Adipocyte (in vitro differentiated cells): ENCODE data around the gene PLA2G6.

Experiments
- DNase-seq: peaks from one replicate; pipeline ENCODE4 v3.0.0-alpha.2; 2015; ENCODE audit warnings: low read depth
- H3K27me3 ChIP-seq: replicated peaks from 2 replicates; pipeline ENCODE4 v1.7.0; 2013; ENCODE audit warnings: mild to moderate bottlenecking, low read length, moderate library complexity; ENCODE audit not compliant: control insufficient read depth, insufficient read depth
- H3K36me3 ChIP-seq: 2 replicates; pipeline ENCODE4 v1.7.0; 2013; ENCODE audit warnings: low read length, mild to moderate bottlenecking, moderate library complexity; ENCODE audit not compliant: control insufficient read depth, insufficient read depth, severe bottlenecking
- H3K4me1 ChIP-seq: 2 replicates; pipeline ENCODE4 v1.7.0; 2013; ENCODE audit warnings: mild to moderate bottlenecking, low read length, moderate library complexity; ENCODE audit not compliant: control insufficient read depth, insufficient read depth
- H3K4me3 ChIP-seq: 2 replicates; pipeline ENCODE4 v1.7.0; 2013; ENCODE audit warnings: mild to moderate bottlenecking, low read length, moderate library complexity
- H3K9ac ChIP-seq: 2 replicates; pipeline ENCODE4 v1.7.0; 2013; ENCODE audit warnings: mild to moderate bottlenecking, low read length, moderate library complexity
- H3K9me3 ChIP-seq: 2 replicates; pipeline ENCODE4 v1.7.0; 2013; ENCODE audit warnings: mild to moderate bottlenecking, low read length, moderate library complexity; ENCODE audit not compliant: control insufficient read depth

The PLA2G6 gene

DNA sequence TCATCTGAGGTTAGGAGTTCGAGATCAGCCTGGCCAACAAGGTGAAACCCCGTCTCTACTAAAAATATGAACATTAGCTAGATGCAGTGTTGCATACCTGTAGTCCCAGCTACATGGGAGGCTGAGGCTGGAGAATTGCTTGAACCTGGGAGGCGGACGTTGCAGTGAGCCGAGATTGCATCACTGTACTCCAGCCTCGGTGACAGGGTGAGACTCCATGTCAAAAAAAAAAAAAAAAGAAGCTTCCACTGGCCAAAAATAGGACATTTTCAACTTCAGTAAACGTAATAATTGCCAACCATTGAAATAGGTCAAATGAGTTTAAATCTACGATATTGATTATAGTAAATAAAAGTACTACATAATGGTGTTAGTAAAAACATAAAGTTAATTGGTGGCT lies 78.0 kb downstream of the PLA2G6 start:
- no peaks in the 10 kb centered on the region for H3K9me3 ChIP-seq
- no peak for DNase-seq
- H3K36me3 ChIP-seq = no peaks in the 10 kb centered on the region
- H3K27me3 ChIP-seq = no peaks in the 10 kb centered on the region
- no peak overlapping the region for H3K9ac ChIP-seq
- H3K4me3 ChIP-seq = no peak overlapping the region
- H3K4me1 ChIP-seq = peaks cover 8% of the 10 kb centered on the region

DNA sequence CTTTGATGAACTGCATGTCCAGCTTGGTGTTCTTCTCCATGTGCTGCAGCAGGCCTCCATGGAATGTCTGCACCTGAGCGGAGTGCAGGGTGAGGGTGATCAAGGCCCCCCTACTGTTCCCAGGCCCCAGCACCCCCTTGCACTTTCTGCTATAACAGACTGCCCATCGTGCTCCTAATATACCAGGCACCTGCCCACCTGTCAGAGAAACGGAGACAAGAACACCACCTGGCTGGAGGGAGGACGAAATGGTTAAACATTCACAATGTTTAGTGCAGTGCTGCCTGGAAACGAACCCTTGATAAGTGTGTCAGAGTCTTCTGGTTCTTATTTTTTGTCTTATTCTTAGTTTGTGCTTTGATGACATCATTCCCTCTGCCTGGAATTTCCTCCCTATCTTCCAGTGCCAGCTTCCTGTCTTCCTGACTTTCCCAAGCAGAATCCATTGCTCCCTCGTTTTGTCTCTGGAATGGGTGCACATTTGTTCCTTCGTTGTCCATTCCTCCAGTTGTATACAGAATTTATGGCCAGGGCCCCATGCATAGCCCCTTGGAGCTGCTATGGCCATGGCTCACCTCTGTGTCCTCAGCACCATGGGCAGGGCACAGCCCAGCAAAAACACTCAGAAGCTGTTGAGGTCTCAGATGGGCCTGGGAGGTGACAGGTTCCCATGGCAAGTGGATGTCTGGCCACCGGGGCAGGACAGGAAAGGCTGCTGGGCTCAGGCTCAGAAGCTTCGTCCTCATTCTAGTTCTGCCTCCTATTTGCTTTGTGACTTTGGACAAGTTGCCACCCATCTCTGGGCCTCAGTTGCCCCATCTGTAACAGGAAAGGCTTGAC lies 83.0 kb downstream of the PLA2G6 start:
- H3K9me3 ChIP-seq = no peaks in the 10 kb centered on the region
- H3K27me3 ChIP-seq = no peaks in the 10 kb centered on the region
- no peak overlapping the region for H3K4me3 ChIP-seq
- H3K4me1 ChIP-seq = peaks cover 9% of the 10 kb centered on the region
- H3K36me3 ChIP-seq = no peaks in the 10 kb centered on the region
- no peak overlapping the region for H3K9ac ChIP-seq
- DNase-seq = peak; percentile 14

DNA sequence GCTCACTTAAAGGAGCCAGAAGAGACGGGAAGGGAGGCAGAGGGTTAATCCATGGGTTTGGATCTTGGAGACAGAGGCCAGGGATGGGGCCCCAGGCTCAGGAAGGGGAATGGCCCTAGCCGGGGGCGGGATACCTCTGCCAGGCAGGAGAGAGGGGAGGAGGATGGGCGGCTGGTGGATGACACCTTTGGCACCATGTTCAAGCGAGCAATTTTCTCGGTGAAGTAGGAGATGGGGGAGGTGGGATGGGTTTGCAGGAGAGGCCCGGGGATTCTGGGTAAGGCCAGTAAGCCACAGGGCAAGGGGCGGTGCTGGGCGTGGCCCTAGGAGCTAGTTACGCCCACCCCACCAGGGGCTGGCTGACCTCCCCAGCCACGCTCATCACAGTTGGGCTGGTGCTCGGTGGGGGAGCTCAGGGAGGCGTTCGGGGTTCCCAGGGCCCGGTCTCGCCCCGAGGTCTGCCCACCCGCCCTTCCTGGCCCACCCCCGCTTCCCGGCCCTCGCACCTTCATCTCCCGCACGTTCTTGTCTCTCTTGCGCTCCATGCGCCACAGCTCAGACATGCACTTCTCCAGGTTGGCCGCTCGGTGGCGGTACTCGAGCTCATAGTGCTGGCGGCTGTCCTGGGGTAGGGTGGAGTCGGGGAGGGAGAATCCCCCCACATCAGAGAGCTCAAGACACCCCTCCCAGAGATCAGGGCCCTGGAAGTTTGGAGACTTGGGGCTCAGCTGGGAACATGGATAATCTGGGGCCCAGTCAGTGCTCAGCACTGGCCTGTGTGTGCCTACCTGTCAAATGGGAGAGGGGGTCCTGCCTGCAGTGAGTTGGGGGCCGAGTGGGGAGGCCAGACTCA lies 83.8 kb downstream of the PLA2G6 start:
- Histone ChIP-seq H3K27me3 (no peaks in the 10 kb centered on the region), H3K4me3 (no peak overlapping the region)

DNA sequence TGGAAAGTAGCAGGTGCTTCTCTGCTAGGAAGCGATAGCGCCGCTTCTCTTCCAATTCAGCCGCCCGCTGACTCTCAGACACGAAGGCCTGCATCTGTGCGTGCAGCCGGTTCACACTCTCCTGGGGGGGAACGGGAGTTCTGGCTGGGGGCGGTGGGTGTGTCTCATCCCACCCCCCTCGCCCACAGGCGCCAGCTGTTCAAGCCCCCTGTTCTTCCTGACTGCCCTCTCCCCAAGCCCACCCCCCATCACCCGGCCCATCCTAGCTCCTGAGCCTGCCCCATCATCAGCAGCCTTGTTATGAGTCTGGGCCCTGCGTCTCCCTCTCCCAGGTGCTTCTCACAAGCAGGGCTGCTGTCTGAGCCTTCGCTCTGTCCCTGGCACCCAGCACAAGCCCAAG lies 84.6 kb downstream of the PLA2G6 start:
- Histone ChIP-seq H3K4me1 (peaks cover 9% of the 10 kb centered on the region), H3K9ac (no peak overlapping the region), H3K9me3 (no peaks in the 10 kb centered on the region), H3K27me3 (no peaks in the 10 kb centered on the region), H3K4me3 (no peak overlapping the region), H3K36me3 (no peaks in the 10 kb centered on the region)
- no peak for DNase-seq

More for the DNA sequence above, 83.8 kb downstream of the PLA2G6 start:
- H3K9me3 ChIP-seq = no peaks in the 10 kb centered on the region
- H3K9ac ChIP-seq = no peak overlapping the region
- peaks cover 9% of the 10 kb centered on the region for H3K4me1 ChIP-seq
- DNase-seq = no peak
- no peaks in the 10 kb centered on the region for H3K36me3 ChIP-seq

DNA sequence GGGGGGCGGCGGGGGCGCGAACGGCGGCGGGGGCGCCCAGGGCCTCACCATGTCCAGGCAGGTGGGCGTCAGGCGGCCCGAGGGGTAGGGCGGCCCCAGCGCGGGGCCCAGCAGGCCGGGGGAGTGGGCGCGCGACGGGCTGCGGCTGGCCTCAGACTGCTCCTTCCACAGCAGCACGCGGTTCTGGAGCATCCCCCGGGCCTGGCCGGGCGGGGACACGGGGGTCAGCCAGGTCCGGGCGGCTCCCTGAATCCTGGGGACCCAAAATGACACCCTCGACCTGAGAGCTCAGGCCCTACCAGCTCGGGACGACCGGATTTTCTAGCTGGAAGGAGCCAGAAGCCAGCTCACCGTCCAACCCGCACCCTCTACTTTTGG lies 92.2 kb downstream of the PLA2G6 start:
- no peaks in the 10 kb centered on the region for H3K27me3 ChIP-seq
- H3K9me3 ChIP-seq = no peaks in the 10 kb centered on the region
- no peak overlapping the region for H3K4me3 ChIP-seq
- no peaks in the 10 kb centered on the region for H3K36me3 ChIP-seq
- DNase-seq = no peak
- H3K4me1 ChIP-seq = peaks cover 4% of the 10 kb centered on the region
- H3K9ac ChIP-seq = no peak overlapping the region

DNA sequence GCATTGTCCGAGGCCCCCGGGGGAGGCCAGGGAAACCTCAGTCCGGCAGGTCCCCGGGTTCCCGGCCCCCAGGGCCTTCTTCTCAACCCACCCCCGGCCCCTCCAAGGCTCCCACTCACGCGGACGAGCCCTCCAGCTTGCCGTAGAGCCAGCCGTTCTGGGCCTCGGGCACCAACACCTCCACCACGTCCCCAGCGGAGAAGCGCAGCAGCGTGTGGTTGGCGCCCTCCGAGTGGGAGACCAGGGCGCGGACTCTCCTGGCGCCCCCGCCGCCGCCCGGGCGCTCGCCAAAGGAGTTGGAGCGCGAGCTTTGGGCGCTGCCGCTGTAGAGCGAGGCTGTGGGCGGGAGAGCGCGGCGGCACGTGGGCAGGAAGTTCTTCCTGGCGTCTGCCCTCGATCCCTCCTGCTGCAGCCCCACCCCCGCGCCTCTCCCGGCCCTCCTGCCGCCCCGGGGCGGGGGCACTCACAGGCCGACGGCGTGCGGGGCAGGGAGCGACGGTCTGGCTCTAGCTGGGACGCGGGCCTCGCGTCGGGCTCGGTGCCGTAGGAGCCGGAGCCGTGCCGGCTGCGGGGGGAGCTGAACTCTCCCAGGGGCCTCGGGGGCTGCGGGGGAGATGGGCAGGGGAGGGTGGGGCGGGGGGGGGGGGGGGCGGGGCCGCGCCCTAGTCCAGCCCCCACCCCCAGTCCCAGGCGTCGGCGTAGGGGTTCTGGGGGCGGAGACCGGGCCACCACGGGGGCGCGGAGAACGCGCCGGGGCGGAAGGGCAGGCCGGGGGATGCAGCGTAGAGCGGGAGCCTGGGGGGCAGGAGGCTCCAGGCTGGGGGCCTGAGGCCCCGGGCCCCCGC lies 92.8 kb downstream of the PLA2G6 start:
- no peak for DNase-seq
- H3K9me3 ChIP-seq = no peaks in the 10 kb centered on the region
- no peaks in the 10 kb centered on the region for H3K27me3 ChIP-seq
- no peaks in the 10 kb centered on the region for H3K36me3 ChIP-seq
- peak overlapping the region; percentile 70 for H3K4me3 ChIP-seq
- H3K9ac ChIP-seq = peak overlapping the region; percentile 66
- H3K4me1 ChIP-seq = peaks cover 4% of the 10 kb centered on the region

DNA sequence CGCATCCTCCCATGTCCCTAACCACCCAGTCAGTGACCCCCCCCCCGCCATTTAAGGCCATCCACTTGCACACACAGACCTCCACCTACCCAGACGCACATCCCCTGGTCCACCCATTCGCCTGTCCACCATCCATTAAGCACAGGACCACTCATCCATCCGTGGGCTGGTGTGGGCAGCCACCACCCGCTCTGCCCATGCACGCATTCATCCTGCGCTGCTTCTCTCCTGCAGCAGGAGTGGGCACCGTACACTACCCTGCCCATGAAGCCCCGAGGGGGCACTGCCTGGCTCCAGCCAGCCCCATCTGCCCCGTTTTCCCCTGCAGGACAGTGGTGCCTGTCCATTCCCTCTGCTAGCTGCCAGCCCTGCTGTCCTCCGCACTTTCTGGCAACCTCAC lies 93.8 kb downstream of the PLA2G6 start:
- Histone ChIP-seq H3K4me3 (no peak overlapping the region), H3K27me3 (no peaks in the 10 kb centered on the region), H3K9ac (no peak overlapping the region), H3K36me3 (no peaks in the 10 kb centered on the region), H3K9me3 (no peaks in the 10 kb centered on the region), H3K4me1 (peaks cover 4% of the 10 kb centered on the region)
- no peak for DNase-seq

DNA sequence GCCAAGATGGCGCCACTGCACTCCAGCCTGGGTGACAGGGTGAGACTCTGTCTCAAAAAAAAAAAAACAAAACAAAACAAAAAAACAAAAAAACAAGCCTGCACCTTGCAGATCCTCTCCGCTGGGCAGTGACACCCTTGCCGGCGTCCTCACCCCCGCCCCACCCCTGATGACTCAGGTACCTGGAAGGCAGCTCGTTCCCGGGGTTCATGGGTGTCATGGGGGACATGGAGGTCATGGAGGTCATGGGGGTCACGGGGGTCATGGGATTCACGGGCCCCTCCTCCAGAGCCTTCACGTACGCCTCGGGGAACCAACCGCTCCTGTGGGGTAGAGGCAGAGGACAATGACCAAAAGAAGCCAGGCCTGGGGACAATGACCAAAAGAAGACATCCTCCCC lies 94.7 kb downstream of the PLA2G6 start:
- Histone ChIP-seq H3K36me3 (no peaks in the 10 kb centered on the region), H3K4me1 (peaks cover 4% of the 10 kb centered on the region), H3K9me3 (no peaks in the 10 kb centered on the region), H3K4me3 (no peak overlapping the region), H3K9ac (no peak overlapping the region), H3K27me3 (peaks cover 2% of the 10 kb centered on the region)
- DNase-seq = no peak

DNA sequence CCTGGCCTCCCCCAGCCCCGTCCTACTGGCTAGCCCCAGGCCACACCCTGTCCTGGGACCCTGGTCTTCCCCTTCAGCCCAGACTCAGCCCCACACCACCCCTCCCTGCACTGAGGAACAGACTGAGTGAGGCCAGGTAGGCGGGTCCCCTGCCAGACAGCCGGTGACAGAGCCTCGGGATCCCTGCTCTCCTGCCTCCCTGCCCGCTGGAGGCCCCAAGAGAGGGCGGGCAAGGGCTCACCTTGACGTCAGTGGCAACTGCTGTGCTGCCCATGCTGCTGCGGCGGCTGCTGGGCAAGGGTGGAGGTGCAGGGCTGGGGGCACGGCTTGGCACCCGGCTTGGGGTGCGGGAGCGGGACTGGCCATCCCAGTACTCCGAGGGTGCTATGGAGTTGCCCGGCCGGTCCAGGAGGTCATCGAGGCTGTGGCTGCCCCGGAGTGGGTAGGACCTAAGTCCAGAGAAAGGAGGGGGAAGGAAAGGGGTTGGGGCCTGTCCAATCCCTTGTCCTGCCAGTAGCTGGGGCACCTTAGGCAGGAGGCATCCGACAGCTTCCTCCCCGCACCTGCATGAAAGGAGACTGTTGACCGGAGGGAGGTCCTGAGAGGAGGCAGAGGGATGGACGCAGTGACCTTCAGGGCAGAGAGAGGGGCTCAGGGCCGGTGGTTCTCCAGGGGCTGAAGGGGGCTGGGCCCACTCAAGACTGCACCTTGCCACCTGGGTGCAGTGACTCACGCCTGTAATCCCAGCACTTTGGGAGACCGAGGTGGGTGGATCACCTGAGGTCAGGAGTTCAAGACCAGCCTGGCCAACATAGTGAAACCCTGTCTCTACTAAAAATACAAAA lies 95.4 kb downstream of the PLA2G6 start:
- no peak overlapping the region for H3K9ac ChIP-seq
- no peak for DNase-seq
- H3K27me3 ChIP-seq = peaks cover 5% of the 10 kb centered on the region
- H3K4me1 ChIP-seq = peaks cover 4% of the 10 kb centered on the region
- no peaks in the 10 kb centered on the region for H3K36me3 ChIP-seq
- H3K4me3 ChIP-seq = no peak overlapping the region
- no peaks in the 10 kb centered on the region for H3K9me3 ChIP-seq

DNA sequence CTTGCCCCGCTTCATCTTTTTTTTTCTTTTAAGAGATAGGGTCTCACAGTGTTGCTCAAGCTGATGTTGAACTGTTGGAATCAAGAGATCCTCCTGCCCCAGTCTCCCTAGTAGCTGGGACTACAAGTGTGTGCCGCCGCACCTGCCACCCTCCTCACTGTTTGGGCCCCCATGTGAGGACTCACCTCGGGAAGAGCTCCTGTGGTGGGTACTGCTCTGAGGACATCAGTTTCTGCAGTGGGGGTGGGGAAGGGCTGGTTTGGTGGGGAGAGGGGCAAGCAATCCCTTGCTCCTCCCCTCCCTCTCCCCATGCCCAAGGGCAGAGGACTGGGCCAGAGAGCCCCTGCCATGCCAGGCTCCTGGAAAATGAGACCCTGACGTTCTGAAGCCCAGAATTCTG lies 96.1 kb downstream of the PLA2G6 start:
- DNase-seq = no peak
- Histone ChIP-seq H3K9me3 (no peaks in the 10 kb centered on the region), H3K9ac (no peak overlapping the region), H3K27me3 (peaks cover 5% of the 10 kb centered on the region), H3K4me3 (no peak overlapping the region), H3K36me3 (no peaks in the 10 kb centered on the region), H3K4me1 (peaks cover 10% of the 10 kb centered on the region)
